K562 (cell line): Measurements from ENCODE around the gene TP53I3. TPM values are rescaled to one million over a fixed set of nuclear protein-coding genes. Genes with fewer than 3 reads are reported as not detected.

Experiments
- CC2D1A ChIP-seq: fragments of 450-650 bp; IDR thresholded peaks from 2 replicates; pipeline ENCODE4 v1.6.1; 2017; ENCODE audit warnings: mild to moderate bottlenecking
- DACH1 ChIP-seq: fragments of 450-650 bp; IDR thresholded peaks from 2 replicates; pipeline ENCODE4 v1.6.1; 2018; ENCODE audit not compliant: partially characterized antibody
- MLLT1 ChIP-seq, 2 experiments: fragments of 450-650 bp; IDR thresholded peaks; 2 replicates each; pipeline ENCODE4 v1.6.1; 2016
- PYGO2 ChIP-seq: fragments of 450-650 bp; IDR thresholded peaks from 2 replicates; pipeline ENCODE4 v1.6.1; 2016; ENCODE audit warnings: mild to moderate bottlenecking, missing genetic modification characterization, moderate library complexity, missing compliant biosample characterization
- SP1 ChIP-seq: sonication (generic); formaldehyde crosslinking; IDR thresholded peaks from 2 replicates; pipeline ENCODE4 v1.8.1; 2022; ENCODE audit warnings: mild to moderate bottlenecking, missing genetic modification reagents
- ZNF124 ChIP-seq: sonication (generic); formaldehyde crosslinking; IDR thresholded peaks from 2 replicates; pipeline ENCODE4 v1.8.1; 2022; ENCODE audit warnings: missing genetic modification reagents
- ZNF217 ChIP-seq: sonication (generic); formaldehyde crosslinking; IDR thresholded peaks from 2 replicates; pipeline ENCODE4 v1.8.0; 2022; ENCODE audit warnings: mild to moderate bottlenecking, missing genetic modification reagents
- ZNF609 ChIP-seq: sonication (generic); formaldehyde crosslinking; IDR thresholded peaks from 2 replicates; pipeline ENCODE4 v1.8.1; 2023; ENCODE audit warnings: missing genetic modification reagents, mild to moderate bottlenecking, borderline replicate concordance
- ZNF740 ChIP-seq, 3 experiments: fragments of 200-800 bp in 1 of 3; sonication (Bioruptor generic) in 1 of 3; sonication (generic) in 1 of 3; formaldehyde crosslinking in 1 of 3; IDR thresholded peaks; 2 replicates each; pipeline versions ENCODE4 v1.6.1 to v1.8.0; 2016 to 2022; ENCODE audit warnings: mild to moderate bottlenecking in 2 of 3, missing compliant biosample characterization in 2 of 3, missing genetic modification characterization in 2 of 3, missing genetic modification reagents in 1 of 3
- ZNF75A ChIP-seq: fragments of 450-650 bp; formaldehyde crosslinking; IDR thresholded peaks from 2 replicates; pipeline ENCODE4 v1.4.0; 2020; ENCODE audit warnings: mild to moderate bottlenecking
- polyA plus RNA-seq, 8 experiments: library from polyadenylated mRNA; depleted of rRNA in 4 of 8; stranded (reverse) in 5 of 8; unstranded in 3 of 8; fragments of >200 nt; fragmentation: Nextera tagmentation in 2 of 8; fragmentation: Illumina TruSeq in 1 of 8; extraction: Ambion mirVana in 2 of 8; extraction: Trizol in 1 of 8; gene quantifications; 2 replicates each; pipeline versions ENCODE4 v1.2.1 to v1.2.3, GENCODE V29; 2011 to 2014; ENCODE audit warnings: inconsistent platforms in 1 of 8, missing spikeins in 1 of 8
- total RNA-seq, 7 experiments: library from RNA; depleted of rRNA in 6 of 7; stranded (reverse); fragments of >200 nt in 6 of 7; fragmentation: Illumina TruSeq in 2 of 7; extraction: Trizol in 2 of 7; gene quantifications; 2 replicates each; pipeline versions ENCODE4 v1.2.1 to v1.2.3, GENCODE V29; 2011 to 2021; ENCODE audit warnings: low replicate concordance in 1 of 7
- TF ChIP-seq, protein P1 (sequence below): fragments of 450-650 bp; IDR thresholded peaks from 2 replicates; pipeline ENCODE4 v1.6.1; 2017; ENCODE audit warnings: antibody characterized with exemption
- TF ChIP-seq, protein P2 (sequence below): sonication (generic); formaldehyde crosslinking; IDR thresholded peaks from 2 replicates; pipeline ENCODE4 v1.8.1; 2022; ENCODE audit warnings: missing genetic modification reagents
- TF ChIP-seq, protein P3 (sequence below), 2 experiments: IDR thresholded peaks; 2 replicates each; pipeline ENCODE4 v1.6.1; 2012; ENCODE audit warnings: improper control_type of control experiment in 2 of 2, low read depth in 2 of 2, low read length in 2 of 2, borderline replicate concordance in 1 of 2

Gene TP53I3
- total and polyA plus RNA-seq, 9 of the 15 experiments (the other 6 are each of a cell fraction or from before 2014, with no cell fraction given) = 0.65 to 9.5 (median 5.6) TPM

- TF ChIP-seq, protein P1, sequence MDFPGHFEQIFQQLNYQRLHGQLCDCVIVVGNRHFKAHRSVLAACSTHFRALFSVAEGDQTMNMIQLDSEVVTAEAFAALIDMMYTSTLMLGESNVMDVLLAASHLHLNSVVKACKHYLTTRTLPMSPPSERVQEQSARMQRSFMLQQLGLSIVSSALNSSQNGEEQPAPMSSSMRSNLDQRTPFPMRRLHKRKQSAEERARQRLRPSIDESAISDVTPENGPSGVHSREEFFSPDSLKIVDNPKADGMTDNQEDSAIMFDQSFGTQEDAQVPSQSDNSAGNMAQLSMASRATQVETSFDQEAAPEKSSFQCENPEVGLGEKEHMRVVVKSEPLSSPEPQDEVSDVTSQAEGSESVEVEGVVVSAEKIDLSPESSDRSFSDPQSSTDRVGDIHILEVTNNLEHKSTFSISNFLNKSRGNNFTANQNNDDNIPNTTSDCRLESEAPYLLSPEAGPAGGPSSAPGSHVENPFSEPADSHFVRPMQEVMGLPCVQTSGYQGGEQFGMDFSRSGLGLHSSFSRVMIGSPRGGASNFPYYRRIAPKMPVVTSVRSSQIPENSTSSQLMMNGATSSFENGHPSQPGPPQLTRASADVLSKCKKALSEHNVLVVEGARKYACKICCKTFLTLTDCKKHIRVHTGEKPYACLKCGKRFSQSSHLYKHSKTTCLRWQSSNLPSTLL = no peak
- TF ChIP-seq CC2D1A (0 out of 2 replicates have a peak, but pooled peaks have one; percentile 38), ZNF609 (CRISPR knock-in tag) (no peak), PYGO2 (tag) (no peak), ZNF217 (no peak), ZNF740 (CRISPR knock-in tag; IDR thresholded peaks at IDR 0.05) (no peak), ZNF740 (tag; IDR thresholded peaks at IDR 0.05) (no peak), MLLT1 (IDR thresholded peaks at IDR 0.05) (peak; percentile 56 to 67; a peak in 2 of 4 replicates), ZNF124 (no peak), SP1 (peak; percentile 68), ZNF75A (CRISPR knock-in tag) (no peak), DACH1 (no peak)
- TF ChIP-seq, protein P2, sequence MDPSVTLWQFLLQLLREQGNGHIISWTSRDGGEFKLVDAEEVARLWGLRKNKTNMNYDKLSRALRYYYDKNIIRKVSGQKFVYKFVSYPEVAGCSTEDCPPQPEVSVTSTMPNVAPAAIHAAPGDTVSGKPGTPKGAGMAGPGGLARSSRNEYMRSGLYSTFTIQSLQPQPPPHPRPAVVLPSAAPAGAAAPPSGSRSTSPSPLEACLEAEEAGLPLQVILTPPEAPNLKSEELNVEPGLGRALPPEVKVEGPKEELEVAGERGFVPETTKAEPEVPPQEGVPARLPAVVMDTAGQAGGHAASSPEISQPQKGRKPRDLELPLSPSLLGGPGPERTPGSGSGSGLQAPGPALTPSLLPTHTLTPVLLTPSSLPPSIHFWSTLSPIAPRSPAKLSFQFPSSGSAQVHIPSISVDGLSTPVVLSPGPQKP (CRISPR knock-in tag) = no peak
- TF ChIP-seq, protein P3, sequence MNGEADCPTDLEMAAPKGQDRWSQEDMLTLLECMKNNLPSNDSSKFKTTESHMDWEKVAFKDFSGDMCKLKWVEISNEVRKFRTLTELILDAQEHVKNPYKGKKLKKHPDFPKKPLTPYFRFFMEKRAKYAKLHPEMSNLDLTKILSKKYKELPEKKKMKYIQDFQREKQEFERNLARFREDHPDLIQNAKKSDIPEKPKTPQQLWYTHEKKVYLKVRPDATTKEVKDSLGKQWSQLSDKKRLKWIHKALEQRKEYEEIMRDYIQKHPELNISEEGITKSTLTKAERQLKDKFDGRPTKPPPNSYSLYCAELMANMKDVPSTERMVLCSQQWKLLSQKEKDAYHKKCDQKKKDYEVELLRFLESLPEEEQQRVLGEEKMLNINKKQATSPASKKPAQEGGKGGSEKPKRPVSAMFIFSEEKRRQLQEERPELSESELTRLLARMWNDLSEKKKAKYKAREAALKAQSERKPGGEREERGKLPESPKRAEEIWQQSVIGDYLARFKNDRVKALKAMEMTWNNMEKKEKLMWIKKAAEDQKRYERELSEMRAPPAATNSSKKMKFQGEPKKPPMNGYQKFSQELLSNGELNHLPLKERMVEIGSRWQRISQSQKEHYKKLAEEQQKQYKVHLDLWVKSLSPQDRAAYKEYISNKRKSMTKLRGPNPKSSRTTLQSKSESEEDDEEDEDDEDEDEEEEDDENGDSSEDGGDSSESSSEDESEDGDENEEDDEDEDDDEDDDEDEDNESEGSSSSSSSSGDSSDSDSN (IDR thresholded peaks at IDR 0.05; ENCODE audit: borderline replicate concordance in 1 of 2, low read depth in 2 of 2, low read length in 2 of 2) = no peak
Measured at GRCh38 chr2:24046930-24047702, 37.5 kb downstream of the TP53I3 start, which contains the start of gene WDCP (continued).
